ENCODE measurements around the gene CAMK4. TPM values are rescaled to one million over a fixed set of nuclear protein-coding genes. Genes with fewer than 3 reads are reported as not detected.

The CAMK4 gene
- total and polyA plus RNA-seq, 4 donors, result 0.27 to 1.4 (median 1.2) TPM

DNA sequence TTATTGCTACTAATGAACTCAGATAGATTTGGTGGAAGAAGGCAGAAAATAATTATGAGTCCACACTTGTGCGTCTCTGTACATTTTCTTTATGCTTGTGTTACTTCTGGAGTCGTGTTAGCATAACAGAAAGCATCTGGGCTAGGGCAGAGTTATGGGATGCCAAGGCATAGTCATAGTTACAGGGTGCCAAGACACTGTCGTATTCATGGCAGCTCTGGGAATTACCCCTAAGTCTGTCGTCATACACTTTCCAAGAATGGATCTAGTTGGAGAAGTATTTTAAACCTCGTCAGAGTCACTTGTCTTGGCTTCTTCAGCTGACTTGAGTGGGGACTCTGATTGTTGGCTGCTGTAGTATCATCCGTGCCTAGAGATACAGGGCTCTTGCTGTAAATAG lies 27.7 kb downstream of the CAMK4 start:
- no peak overlapping the region for H3K4me3 ChIP-seq (ENCODE audit: low read depth in 1 of 3, low read length in 3 of 3)
- DNase-seq (ENCODE audit: low spot score), result no peak
- TF ChIP-seq, protein P1, sequence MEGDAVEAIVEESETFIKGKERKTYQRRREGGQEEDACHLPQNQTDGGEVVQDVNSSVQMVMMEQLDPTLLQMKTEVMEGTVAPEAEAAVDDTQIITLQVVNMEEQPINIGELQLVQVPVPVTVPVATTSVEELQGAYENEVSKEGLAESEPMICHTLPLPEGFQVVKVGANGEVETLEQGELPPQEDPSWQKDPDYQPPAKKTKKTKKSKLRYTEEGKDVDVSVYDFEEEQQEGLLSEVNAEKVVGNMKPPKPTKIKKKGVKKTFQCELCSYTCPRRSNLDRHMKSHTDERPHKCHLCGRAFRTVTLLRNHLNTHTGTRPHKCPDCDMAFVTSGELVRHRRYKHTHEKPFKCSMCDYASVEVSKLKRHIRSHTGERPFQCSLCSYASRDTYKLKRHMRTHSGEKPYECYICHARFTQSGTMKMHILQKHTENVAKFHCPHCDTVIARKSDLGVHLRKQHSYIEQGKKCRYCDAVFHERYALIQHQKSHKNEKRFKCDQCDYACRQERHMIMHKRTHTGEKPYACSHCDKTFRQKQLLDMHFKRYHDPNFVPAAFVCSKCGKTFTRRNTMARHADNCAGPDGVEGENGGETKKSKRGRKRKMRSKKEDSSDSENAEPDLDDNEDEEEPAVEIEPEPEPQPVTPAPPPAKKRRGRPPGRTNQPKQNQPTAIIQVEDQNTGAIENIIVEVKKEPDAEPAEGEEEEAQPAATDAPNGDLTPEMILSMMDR (IDR thresholded peaks at IDR 0.05; ENCODE audit: low read depth, low read length, missing input control), result no peak
- H3K9ac ChIP-seq (ENCODE audit: low read depth in 1 of 2, low read length in 2 of 2), result no peak overlapping the region
- no peaks in the 10 kb centered on the region for H3K36me3 ChIP-seq (ENCODE audit: control insufficient read depth in 4 of 4, insufficient read depth in 3 of 4, low read depth in 1 of 4, low read length in 3 of 4)
- WGBS, result 75% methylated on average over 6 of the region's 6 CpGs
- H3K4me1 ChIP-seq (ENCODE audit: control insufficient read depth in 4 of 4, insufficient read depth in 4 of 4, low read length in 3 of 4), result no peaks in the 10 kb centered on the region
- no peaks in the 10 kb centered on the region for H3K27me3 ChIP-seq (ENCODE audit: control insufficient read depth in 4 of 4, insufficient read depth in 4 of 4, low read length in 3 of 4)
- no peaks in the 10 kb centered on the region for H3K9me3 ChIP-seq (ENCODE audit: control insufficient read depth in 4 of 4, low read length in 3 of 4)
- H3K27ac ChIP-seq (ENCODE audit: low read depth in 1 of 2, low read length in 2 of 2), result no peak overlapping the region

DNA sequence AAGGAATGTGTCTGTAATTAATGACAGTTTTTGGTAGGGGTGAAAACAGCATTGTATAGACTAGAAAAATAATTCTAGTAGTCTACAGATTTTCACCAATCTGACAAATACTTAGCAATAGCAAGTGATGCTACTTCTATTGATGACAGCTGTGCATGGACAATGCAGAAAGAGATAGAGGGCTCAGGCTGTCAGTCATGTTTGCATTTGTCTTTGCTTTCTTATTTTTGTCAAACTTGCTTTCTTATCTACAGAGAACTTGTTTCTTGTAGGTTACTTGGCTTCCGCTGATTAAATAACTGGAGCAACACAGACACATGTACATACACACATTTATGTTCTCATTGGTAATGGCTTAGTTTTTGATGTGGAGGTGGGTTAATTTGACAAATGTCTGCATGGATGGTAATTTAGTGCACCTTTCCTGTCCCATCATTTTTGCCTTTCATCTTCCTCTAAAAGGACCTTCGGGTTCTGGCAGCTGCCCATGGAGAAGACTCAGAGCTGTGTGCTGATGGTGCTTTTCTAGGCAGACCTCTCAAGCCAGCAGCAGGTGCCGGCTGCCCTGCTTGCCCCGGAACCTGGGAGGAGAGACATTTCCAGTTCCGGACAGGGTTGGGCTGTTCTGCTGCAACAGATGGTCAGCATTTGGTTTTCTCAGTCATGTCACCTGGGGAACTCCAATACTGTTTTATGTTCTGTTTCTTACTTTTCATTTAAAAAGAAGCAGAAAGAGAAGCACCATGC lies 28.8 kb downstream of the CAMK4 start:
- no peak overlapping the region for H3K27ac ChIP-seq (ENCODE audit: low read depth in 1 of 2, low read length in 2 of 2)
- H3K4me1 ChIP-seq (ENCODE audit: control insufficient read depth in 4 of 4, insufficient read depth in 4 of 4, low read length in 3 of 4), result no peaks in the 10 kb centered on the region
- no peak for TF ChIP-seq JUND (IDR thresholded peaks at IDR 0.05)
- no peaks in the 10 kb centered on the region for H3K9me3 ChIP-seq (ENCODE audit: control insufficient read depth in 4 of 4, low read length in 3 of 4)
- 80% methylated on average over 5 of the region's 5 CpGs for WGBS
- H3K27me3 ChIP-seq (ENCODE audit: control insufficient read depth in 4 of 4, insufficient read depth in 4 of 4, low read length in 3 of 4), result no peaks in the 10 kb centered on the region
- no peaks in the 10 kb centered on the region for H3K36me3 ChIP-seq (ENCODE audit: control insufficient read depth in 4 of 4, insufficient read depth in 3 of 4, low read depth in 1 of 4, low read length in 3 of 4)
- H3K4me3 ChIP-seq (ENCODE audit: low read depth in 1 of 3, low read length in 3 of 3), result no peak overlapping the region
- no peak for DNase-seq (ENCODE audit: low spot score)
- no peak overlapping the region for H3K9ac ChIP-seq (ENCODE audit: low read depth in 1 of 2, low read length in 2 of 2)

DNA sequence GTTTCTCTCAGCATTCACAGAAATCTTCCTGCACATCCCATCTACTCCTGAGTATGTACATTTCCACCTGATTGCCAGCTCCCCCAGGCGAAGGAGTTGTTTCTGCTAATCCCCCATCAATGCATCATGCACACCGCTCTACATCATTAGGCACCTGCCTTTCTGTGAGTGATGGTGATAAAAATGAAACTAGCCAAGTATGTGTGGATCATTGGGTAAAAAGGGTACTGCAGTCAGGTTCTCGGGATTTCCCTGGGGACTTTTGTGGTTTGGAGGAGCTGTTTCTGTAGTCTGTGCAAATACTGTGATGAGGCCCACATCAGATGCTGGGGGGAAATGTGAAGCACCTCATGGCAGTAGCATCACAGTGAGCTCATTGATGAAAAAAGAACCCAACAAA lies 30.4 kb downstream of the CAMK4 start:
- no peak overlapping the region for H3K27ac ChIP-seq (ENCODE audit: low read depth in 1 of 2, low read length in 2 of 2)
- H3K9ac ChIP-seq (ENCODE audit: low read depth in 1 of 2, low read length in 2 of 2), result no peak overlapping the region
- H3K4me3 ChIP-seq (ENCODE audit: low read depth in 1 of 3, low read length in 3 of 3), result no peak overlapping the region
- no peaks in the 10 kb centered on the region for H3K4me1 ChIP-seq (ENCODE audit: control insufficient read depth in 4 of 4, insufficient read depth in 4 of 4, low read length in 3 of 4)
- TF ChIP-seq GABPA (IDR thresholded peaks at IDR 0.05 in 1 of 2, conservative IDR thresholded peaks at IDR 0.05 in 1 of 2) (no peak), TAF1 (conservative IDR thresholded peaks at IDR 0.05) (no peak), FOXA2 (IDR thresholded peaks at IDR 0.05) (no peak), RAD21 (IDR thresholded peaks at IDR 0.05) (no peak), HNF4G (IDR thresholded peaks at IDR 0.05) (no peak), EGR1 (IDR thresholded peaks at IDR 0.05; ENCODE audit: low read depth in 2 of 2) (no peak)
- TF ChIP-seq, protein P2, sequence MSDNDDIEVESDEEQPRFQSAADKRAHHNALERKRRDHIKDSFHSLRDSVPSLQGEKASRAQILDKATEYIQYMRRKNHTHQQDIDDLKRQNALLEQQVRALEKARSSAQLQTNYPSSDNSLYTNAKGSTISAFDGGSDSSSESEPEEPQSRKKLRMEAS (IDR thresholded peaks at IDR 0.05), result no peak
- TF ChIP-seq, protein P3, sequence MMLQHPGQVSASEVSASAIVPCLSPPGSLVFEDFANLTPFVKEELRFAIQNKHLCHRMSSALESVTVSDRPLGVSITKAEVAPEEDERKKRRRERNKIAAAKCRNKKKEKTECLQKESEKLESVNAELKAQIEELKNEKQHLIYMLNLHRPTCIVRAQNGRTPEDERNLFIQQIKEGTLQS (IDR thresholded peaks at IDR 0.05), result no peak
- no peaks in the 10 kb centered on the region for H3K27me3 ChIP-seq (ENCODE audit: control insufficient read depth in 4 of 4, insufficient read depth in 4 of 4, low read length in 3 of 4)
- H3K9me3 ChIP-seq (ENCODE audit: control insufficient read depth in 4 of 4, low read length in 3 of 4), result no peaks in the 10 kb centered on the region
- DNase-seq (ENCODE audit: low spot score), result no peak
- no peaks in the 10 kb centered on the region for H3K36me3 ChIP-seq (ENCODE audit: control insufficient read depth in 4 of 4, insufficient read depth in 3 of 4, low read depth in 1 of 4, low read length in 3 of 4)
- WGBS, result 66% methylated on average over 3 of the region's 3 CpGs

DNA sequence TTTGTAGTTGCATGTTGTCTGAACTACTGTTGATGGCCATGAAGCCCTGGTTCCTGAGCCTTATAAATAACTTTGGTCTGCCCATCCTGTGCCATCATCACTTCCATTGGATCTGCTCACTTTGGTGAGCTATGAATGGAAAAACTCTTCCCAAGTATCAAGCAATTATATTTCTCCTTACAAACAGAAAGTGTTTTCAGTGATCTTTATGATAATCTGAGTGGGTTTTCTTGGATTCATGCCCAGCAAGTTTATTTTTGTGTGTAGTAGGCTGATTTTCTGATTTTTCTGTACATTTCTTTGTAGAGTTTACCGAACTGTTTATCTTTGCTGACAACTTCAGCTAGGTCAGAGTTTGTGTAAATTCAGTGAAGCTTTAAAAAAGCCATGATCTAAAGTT lies 31.0 kb downstream of the CAMK4 start:
- DNase-seq (ENCODE audit: low spot score), result no peak
- H3K9ac ChIP-seq (ENCODE audit: low read depth in 1 of 2, low read length in 2 of 2), result no peak overlapping the region
- no peaks in the 10 kb centered on the region for H3K27me3 ChIP-seq (ENCODE audit: control insufficient read depth in 4 of 4, insufficient read depth in 4 of 4, low read length in 3 of 4)
- no peaks in the 10 kb centered on the region for H3K4me1 ChIP-seq (ENCODE audit: control insufficient read depth in 4 of 4, insufficient read depth in 4 of 4, low read length in 3 of 4)
- H3K4me3 ChIP-seq (ENCODE audit: low read depth in 1 of 3, low read length in 3 of 3), result no peak overlapping the region
- H3K36me3 ChIP-seq (ENCODE audit: control insufficient read depth in 4 of 4, insufficient read depth in 3 of 4, low read depth in 1 of 4, low read length in 3 of 4), result no peaks in the 10 kb centered on the region
- H3K9me3 ChIP-seq (ENCODE audit: control insufficient read depth in 4 of 4, low read length in 3 of 4), result no peaks in the 10 kb centered on the region
- 47% methylated on average over 1 of the region's 1 CpG for WGBS
- H3K27ac ChIP-seq (ENCODE audit: low read depth in 1 of 2, low read length in 2 of 2), result no peak overlapping the region
- no peak for TF ChIP-seq RAD21 (IDR thresholded peaks at IDR 0.05)
- TF ChIP-seq, protein P1 (IDR thresholded peaks at IDR 0.05; ENCODE audit: low read depth, low read length, missing input control), result no peak
- TF ChIP-seq YY1 (IDR thresholded peaks at IDR 0.05), result no peak
- TF ChIP-seq, protein P3 (IDR thresholded peaks at IDR 0.05), result no peak
- no peak for TF ChIP-seq SP1 (IDR thresholded peaks at IDR 0.05)
- no peak for TF ChIP-seq HNF4A (conservative IDR thresholded peaks at IDR 0.05)
- TF ChIP-seq FOXA2 (IDR thresholded peaks at IDR 0.05), result no peak
- TF ChIP-seq, protein P4, sequence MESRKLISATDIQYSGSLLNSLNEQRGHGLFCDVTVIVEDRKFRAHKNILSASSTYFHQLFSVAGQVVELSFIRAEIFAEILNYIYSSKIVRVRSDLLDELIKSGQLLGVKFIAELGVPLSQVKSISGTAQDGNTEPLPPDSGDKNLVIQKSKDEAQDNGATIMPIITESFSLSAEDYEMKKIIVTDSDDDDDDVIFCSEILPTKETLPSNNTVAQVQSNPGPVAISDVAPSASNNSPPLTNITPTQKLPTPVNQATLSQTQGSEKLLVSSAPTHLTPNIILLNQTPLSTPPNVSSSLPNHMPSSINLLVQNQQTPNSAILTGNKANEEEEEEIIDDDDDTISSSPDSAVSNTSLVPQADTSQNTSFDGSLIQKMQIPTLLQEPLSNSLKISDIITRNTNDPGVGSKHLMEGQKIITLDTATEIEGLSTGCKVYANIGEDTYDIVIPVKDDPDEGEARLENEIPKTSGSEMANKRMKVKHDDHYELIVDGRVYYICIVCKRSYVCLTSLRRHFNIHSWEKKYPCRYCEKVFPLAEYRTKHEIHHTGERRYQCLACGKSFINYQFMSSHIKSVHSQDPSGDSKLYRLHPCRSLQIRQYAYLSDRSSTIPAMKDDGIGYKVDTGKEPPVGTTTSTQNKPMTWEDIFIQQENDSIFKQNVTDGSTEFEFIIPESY (IDR thresholded peaks at IDR 0.05), result no peak
- TF ChIP-seq HNF4G (IDR thresholded peaks at IDR 0.05), result no peak
- TF ChIP-seq GABPA (IDR thresholded peaks at IDR 0.05 in 1 of 2, conservative IDR thresholded peaks at IDR 0.05 in 1 of 2), result no peak
- TF ChIP-seq, protein P2 (IDR thresholded peaks at IDR 0.05), result no peak
- TF ChIP-seq TAF1 (conservative IDR thresholded peaks at IDR 0.05), result no peak
- no peak for TF ChIP-seq EGR1 (IDR thresholded peaks at IDR 0.05; ENCODE audit: low read depth in 2 of 2)
- no peak for TF ChIP-seq JUND (IDR thresholded peaks at IDR 0.05)
